ENCODE data around the gene CELSR3.

Gene CELSR3, protein sequence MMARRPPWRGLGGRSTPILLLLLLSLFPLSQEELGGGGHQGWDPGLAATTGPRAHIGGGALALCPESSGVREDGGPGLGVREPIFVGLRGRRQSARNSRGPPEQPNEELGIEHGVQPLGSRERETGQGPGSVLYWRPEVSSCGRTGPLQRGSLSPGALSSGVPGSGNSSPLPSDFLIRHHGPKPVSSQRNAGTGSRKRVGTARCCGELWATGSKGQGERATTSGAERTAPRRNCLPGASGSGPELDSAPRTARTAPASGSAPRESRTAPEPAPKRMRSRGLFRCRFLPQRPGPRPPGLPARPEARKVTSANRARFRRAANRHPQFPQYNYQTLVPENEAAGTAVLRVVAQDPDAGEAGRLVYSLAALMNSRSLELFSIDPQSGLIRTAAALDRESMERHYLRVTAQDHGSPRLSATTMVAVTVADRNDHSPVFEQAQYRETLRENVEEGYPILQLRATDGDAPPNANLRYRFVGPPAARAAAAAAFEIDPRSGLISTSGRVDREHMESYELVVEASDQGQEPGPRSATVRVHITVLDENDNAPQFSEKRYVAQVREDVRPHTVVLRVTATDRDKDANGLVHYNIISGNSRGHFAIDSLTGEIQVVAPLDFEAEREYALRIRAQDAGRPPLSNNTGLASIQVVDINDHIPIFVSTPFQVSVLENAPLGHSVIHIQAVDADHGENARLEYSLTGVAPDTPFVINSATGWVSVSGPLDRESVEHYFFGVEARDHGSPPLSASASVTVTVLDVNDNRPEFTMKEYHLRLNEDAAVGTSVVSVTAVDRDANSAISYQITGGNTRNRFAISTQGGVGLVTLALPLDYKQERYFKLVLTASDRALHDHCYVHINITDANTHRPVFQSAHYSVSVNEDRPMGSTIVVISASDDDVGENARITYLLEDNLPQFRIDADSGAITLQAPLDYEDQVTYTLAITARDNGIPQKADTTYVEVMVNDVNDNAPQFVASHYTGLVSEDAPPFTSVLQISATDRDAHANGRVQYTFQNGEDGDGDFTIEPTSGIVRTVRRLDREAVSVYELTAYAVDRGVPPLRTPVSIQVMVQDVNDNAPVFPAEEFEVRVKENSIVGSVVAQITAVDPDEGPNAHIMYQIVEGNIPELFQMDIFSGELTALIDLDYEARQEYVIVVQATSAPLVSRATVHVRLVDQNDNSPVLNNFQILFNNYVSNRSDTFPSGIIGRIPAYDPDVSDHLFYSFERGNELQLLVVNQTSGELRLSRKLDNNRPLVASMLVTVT (N-terminal part only)

DNA sequence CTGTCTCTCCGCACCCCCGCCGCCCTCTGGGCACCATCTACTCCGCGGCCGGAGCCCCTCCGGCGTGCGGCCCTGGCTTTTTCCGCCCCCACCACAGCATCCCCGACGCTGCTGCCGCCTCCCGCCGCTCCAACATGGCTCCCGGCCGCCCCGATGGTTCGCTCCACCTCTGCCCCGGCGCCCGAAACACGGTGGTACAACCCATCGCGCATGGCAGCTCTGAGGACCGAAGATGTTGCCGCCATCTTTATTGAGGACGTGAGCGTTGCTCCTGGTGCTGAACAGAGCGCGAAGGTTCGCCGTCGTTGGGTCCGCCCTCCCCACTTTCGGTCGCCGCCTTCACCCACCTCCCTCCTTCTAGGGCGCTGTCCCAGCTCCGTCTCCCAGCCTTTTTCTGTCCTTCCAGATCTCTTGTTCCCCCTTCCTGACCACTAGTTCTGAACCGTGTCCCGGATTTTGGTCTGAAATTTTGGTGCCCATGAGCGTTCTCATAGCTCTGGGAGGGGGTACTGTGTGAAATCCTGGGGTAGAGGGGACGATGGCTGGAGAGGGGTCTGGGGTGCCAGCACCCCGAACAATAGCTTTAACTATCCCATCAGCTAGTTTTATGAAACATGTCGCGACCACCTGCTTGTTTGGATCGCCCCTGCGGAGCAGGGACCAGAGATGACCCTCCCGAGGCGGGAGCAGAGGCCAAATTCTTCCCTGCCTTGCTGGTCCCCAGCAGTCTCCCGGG, at the start of gene CELSR3:
Gene CELSR3, minus strand, starts transcription at position 134 of the 736 bp plus-strand sequence. CDS start 252 bp downstream, outside the sequence.
- DNase-seq = peak; percentile 85

DNA sequence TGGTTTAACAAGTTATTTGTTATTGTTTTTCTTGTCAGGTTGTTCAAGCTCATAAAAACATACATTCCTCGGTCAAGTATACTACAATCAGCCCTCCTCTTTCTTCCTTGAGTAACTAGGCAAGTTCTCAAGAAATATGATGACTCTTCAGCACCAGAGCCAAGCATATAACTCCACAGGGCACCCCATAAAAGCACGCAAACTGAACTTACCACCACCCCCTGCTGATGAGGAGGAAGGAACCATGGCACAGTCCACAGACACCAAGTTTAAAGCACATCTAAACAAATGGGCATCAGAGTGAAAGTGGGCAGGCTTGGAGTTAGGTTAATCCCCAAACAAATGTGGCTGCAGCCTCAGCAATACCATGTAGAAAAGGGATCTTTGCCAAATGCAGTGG, 49.0 kb upstream of the CELSR3 start:
- no peak for DNase-seq

DNA sequence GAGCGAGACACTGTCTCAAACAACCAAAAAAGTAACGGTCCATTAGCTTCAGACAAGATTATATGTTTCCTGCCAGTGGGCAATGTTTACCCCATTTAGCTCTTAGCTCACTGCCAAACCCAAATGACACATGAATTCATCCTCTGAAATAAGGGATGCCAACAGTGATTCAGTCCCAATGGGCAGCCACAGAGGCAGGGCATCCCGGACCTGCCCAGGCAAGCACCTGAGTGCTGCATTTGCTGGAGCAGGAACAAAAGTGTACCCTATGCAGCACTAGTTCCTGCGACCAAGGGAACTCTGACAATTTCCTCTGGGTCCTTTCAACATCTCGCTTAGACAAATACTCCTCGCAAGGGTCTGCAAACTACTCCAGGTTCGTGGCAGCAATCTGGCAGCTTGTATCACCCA, 46.4 kb upstream of the CELSR3 start:
- no peak for DNase-seq

DNA sequence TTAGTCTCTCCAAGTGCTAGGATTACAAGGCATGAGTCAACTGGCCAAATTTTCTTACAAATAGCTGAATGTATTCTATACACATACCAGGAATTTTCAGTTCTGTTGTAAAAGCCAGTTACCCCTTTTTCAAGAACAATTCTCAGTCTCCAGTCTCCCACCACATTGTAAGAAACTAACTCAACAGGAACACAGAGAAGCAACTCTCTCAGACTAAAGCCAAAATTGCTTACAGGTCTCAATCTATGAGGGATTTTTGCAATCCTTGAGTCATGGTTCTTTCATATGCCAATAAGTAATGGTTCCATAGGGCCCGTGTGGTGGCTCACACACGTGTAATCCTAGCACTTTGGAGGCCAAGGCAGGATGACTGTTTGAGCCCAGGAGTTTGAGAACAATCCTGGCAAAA, 45.8 kb upstream of the CELSR3 start:
- DNase-seq = no peak

DNA sequence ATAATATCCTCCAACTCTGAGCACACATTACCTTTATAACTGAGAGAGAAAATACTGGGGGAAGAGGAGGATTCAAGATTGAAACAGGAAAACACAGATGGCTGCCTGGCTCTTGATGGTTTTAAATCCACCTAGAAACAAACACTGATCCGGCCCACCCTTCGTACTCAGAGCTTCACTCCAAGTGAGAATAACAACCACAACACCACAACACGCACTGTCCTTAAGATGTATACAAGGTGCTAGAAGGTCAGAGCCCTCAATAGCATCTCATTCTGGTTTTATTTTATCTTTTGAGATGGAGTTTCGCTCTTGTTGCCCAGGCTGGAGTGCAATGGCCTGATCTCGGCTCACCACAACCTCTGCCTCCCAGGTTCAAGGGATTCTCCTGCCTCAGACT, 44.5 kb upstream of the CELSR3 start:
- DNase-seq = no peak

DNA sequence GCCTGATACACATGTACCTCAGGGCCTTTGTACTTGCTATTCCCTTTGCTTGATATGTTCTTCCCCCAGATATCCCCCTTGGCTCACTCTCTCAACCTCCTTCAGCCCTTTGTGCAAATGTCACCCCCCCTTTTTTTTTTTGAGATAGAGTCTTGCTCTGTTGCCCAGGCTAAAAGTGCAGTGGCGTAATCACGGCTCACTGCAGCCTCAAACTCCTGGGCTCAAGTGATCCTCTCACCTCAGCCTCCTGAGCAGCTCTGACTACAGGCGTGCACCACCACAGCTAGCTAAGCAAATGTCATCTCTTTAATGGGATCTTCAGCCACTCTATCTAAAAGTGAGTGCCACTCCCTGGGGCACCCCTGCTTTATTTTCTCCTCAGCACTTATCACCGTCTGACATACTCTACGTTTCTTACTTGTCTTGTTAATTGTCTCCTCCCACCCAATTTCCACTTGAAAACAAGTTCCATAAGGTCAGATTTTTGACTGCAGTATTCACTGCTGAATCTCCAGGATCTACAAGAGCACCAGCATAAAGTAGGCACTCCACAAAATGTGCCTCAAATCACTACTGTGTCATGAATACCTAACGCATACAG, 39.7 kb upstream of the CELSR3 start:
- no peak for DNase-seq

DNA sequence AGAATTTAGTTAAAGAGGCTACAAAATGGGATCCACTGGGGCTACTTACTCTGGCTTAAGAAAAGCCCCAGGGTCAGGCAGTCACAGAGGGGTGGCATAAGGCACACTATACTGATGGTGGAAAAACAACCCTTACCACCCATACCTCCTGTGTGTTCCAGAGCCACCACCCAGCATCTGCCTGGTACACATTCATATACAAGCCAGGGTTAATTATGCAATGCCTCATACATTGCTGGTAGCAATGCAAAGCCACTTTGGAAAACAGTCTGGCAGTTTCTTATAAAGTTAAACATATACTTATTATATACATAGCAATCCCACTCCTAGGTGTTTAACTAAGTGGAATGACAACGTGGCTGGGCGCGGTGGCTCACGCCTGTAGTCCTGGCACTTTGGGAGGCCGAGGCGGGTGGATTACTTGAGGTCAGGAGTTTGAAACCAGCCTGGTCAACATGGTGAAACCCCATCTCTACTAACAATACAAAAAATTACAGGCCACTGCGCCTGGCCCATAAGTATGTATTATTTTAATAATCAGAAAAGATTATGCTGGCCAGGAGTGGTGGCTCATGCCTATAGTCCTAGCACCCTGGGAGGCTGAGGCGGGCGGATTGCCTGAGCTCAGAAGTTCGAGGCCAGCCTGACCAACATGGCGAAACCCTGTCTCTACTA, 38.2 kb upstream of the CELSR3 start:
- no peak for DNase-seq

DNA sequence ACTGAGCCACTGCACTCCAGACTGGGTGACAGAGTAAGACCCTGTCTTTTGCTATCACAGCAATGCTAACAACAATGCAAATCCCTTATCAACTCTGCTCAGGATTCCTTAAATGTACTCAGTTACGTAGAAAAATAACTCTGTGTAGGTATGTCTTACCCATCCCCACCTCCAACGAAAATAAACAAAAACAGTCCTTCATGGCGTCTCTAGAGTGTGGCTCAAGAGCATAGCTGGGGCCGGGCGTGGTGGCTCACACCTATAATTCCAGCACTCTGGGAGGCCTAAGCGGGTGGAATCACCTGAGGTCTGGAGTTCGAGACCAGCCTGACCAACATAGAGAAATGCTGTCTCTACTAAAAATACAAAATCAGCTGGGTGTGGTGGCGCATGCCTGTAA, 36.2 kb upstream of the CELSR3 start:
- DNase-seq = no peak

DNA sequence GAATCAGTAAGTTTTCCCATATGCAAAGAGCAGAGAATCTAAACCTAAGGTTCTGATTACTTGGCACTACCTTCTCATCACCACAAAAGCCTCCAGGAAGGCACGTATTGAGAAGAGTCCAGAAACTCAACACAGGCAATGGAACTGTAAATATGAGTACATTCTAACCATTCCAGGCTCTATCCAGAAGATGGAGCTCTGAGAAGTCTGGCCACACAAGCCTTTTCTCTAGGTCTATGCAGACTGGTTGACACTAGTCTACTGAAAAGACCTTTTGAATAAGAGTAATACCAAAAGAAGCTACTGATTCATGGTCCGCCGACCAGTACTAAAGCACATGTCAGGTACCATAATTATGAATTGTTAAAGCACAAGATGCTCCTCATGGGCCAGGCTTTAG, 35.3 kb upstream of the CELSR3 start:
- no peak for DNase-seq

DNA sequence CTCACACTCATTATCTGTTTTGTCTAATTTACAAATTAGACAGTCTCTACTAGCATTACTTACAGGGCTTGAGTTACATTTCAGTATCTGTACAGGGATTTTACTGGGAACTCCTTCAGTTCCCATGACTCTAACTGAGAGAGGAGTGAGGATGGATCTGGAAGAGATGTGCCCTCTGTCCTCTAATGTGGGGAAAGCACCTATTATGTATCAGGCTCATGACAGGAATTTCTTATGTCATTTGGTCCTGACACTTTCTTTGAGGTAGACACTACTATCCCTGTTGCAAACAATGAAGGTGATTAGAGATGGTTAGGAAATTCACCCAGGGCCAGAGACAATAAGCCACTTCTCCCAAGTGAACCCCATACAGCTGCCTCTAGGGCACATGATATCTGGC, 33.9 kb upstream of the CELSR3 start:
- DNase-seq = no peak

DNA sequence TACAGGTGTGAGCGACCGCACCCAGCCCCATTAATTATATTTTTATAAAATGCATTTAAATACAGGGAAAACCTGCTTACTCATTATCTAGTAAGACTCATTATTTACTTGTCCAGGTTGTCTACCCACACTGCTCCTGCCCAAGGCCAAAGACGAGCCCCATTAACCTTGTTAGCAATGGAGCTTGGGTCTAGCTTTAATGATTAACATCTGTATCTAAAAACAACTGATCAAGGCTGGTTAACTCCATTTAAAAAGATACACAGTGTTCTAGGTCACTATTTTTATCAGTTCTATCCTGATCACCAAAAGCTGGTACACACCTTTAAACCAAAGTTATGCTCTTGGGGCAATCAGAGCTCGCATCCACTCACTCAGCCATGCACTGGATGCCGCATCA, 33.5 kb upstream of the CELSR3 start:
- no peak for DNase-seq

DNA sequence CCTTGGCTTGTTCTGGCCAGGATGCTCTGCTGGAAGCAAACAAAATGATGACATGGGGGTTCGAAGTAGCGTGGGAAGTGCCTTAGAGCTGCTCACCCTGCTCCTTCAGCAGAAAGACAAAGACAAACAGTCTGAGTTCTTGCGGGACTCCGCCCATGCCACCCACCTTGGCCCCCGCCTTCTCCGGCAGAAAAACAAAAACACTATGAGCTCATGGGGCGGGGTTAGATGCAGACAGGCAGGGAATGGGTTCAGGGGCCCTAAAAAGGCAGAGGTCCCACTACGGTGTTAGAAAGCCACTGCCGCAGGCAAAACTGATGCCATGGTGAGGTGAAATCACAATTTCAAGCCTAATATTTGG, 32.7 kb upstream of the CELSR3 start:
- no peak for DNase-seq

DNA sequence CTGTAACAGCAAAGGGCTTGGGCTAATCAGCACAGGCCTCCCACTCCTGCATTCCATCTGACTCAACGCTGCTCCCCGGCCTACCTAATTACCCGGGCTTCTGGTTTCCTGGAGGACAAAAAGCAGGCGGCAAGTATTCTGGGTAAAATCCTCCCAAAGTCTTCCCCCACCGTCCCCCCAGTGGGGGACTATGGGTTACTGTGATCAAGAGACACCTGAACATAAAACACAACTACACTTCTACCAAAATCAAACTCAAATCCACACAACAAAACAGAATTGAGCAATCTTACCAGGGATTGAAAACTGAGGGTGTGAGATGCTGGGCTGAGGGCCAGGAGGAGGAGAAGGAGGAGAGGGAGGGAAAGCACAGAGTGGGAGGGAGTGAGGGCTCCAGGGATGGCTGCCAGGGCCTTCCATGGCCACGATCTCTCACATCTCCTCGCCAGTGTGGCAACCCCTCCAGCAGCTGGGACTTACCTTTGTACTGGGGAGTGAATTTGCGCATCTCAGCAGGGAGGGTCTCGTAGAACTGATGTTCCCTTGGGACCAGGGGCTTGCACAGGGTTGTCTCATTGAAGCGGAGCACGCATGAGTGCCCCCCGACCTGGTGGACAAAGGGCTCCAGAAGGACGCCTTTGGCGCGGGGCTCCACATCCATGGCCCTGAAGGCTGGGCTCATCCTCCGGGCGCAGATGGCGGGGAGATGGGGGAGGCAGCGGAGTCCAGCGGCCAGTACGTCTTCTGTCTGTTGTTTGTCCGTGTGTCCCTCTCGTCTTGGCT, 32.1 kb upstream of the CELSR3 start:
- DNase-seq = no peak

DNA sequence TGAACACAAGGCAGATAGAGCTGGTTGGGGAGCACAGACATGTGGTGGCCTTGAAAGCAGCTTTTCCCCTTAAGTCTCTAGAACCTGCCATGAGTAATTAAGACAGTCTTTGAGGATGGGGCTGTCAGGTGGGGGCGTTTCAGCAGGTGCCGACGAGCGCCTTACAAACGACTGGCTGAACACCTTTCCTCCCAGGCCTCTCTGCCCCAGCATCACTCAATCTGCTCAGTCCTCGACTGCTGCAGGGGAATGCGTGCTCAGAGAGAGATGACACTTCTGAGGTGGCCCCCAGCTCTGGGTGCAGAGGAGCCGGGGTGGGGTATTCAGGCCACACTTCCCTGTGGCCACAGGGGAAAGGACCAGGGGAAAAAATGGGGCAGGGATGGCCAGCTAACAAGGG, 31.1 kb upstream of the CELSR3 start:
- no peak for DNase-seq

DNA sequence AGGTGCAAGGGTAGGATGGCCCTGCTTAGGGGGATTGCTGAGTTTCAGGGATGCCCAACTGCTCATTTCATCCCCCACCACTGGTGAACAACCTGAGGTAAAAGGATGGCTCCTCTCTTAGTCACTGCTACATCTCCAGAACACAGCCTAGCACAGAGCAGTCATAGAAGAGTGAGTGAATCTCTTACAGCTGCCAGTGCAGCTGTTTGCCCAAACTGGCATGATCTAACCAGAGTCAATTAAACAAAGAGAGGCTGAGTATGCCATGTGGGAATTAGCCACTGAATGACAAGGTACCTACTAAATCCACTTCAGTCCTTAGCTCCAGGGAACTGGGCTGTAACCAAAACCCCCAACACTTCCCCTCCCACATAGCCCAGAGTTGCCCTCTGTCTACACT, 29.9 kb upstream of the CELSR3 start:
- DNase-seq = no peak

DNA sequence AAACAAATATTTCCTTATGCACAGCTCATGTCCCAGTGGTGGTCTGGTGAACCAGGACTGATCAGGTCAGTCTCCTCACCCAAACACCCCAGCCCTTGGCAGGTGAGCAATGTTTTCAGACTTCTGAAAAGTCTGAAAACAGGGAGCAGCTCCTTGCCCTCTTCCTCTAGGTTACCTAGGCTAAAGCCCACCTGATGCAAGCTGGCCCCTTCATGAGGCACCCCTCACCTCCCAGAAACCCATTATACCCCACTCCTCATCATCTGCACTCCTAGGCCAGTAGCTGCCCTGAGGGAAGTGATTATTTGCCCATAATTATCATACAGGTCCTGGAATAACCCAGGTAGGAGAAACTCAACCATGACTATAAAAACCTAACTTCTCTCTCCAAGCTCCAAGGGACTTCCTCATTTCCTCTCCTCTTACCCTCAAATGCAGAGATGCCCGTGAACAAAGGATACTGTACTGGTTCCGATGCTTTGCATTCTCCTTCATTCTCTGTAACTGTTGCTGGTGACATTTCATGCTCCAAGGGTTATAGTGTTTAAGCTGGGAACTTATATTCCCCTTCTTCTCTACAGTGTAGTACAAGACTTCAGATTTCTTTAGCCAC, 28.3 kb upstream of the CELSR3 start:
- no peak for DNase-seq

DNA sequence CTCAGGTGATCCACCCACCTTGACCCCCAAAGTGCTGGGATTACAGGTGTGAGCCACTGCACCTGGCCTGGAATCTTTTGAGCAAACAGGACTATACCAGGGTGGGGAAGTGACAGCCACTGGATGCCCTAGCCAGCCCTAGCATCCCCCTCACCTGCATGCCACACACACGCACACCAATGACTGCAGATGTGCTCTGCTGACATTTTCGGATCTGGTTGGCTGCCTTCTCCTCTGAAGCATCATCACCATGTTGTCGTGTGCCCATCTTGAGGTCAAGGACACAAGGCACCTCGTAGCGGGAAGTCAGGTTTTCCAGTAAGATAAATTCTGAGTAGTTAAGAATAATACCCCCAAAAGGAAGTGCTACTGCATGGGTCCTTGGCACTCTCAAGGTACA, 26.7 kb upstream of the CELSR3 start:
- DNase-seq = no peak

DNA sequence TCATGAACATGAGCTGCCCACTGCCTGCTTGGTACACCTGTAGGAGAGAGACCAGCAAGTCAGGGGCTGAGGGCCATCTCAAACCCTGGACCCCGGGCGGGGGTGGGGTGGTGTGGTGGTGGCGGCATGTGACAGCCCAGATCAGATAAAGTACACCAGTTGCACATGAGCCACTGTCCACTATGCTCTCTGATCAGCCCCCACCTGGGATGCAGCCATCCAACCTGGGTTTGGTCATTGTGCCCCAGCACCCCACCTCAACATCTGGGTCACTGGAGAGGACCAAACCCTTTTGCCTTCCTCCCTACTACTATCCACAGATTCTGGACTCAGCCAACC, 26.0 kb upstream of the CELSR3 start:
- DNase-seq = no peak

DNA sequence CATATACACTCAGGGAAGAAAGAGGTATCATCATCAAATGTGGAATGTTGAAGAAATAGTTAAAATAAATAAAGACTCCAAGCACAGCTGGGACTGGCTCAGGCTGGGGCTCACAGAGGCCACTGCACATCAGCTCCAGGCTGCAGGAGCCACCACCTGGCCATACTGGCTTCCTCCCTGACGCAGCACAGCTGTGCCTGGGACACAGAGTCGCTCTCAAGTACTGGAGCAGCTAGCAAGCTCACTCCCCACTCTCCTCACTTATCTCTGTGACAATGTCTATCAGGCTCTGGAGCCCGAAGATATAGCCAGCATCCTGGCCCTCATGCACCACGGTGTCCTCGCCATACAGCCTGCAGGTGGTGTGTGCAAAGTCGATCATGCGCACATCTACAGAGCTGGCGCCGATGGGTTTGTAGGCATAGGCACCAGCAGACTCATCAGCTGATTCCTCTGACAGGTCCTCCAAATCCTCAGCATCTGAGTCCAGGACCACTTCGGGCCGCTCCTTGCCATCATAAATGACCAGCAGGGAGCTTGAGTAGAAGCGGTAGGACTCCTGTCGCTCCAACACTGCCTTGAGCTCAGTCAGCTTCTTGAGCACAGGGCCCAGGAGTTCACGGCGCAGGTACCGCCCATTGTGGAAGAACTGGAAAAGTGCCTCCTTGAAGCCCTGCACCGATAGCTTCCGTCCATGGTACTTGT, 25.5 kb upstream of the CELSR3 start:
- no peak for DNase-seq

DNA sequence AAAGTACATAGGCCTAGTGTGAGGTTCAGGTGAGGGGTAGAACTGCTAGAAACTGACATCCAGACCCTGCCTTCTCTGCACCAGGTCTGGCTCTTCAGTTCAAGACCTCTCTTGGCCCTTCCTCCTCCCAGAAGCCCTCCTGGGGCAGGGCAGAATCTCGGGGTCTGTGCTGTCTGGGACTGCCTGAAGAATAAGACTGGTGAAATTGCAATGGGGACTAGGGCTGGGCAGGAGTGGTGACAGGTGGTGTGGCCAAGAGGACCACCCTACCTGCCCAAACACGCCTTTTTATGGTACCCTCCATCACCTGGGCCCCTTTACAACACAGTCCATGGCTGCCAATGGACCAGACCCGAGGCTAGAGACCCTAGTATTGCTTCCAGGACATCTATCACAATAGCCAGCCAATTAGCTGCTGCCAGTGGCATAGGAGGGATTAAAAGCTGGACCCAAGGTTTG, 24.6 kb upstream of the CELSR3 start:
- no peak for DNase-seq
